Neural crest cell (in vitro differentiated cells): ENCODE measurements around the gene TYMP. TPM values are rescaled to one million over a fixed set of nuclear protein-coding genes. Genes with fewer than 3 reads are reported as not detected.
"Not testable (repeated sequence)": the region's sequence is repeated elsewhere in the genome, so short reads cannot be mapped to it uniquely, and the experiment has no call there.

Experiments used
- DNase-seq: peaks from one replicate; pipeline ENCODE4 v3.0.0; 2021; ENCODE audit warnings: low read depth, mixed read lengths, low spot score
- H3K27ac Mint-ChIP-seq: one replicate; pipeline ENCODE4 v1.8.0; 2021; ENCODE audit warnings: mild to moderate bottlenecking, mixed read lengths; ENCODE audit not compliant: unreplicated experiment
- H3K27me3 Mint-ChIP-seq: 2 replicates; pipeline ENCODE4 v1.8.0; 2021; ENCODE audit warnings: low read depth, mild to moderate bottlenecking, mixed read lengths
- H3K36me3 Mint-ChIP-seq: 2 replicates; pipeline ENCODE4 v1.8.0; 2021; ENCODE audit warnings: low read depth, mild to moderate bottlenecking, mixed read lengths
- H3K4me1 Mint-ChIP-seq: 2 replicates; pipeline ENCODE4 v1.8.0; 2021; ENCODE audit warnings: mixed read lengths
- H3K4me3 Mint-ChIP-seq: one replicate; pipeline ENCODE4 v1.8.0; 2021; ENCODE audit warnings: mild to moderate bottlenecking, mixed read lengths
- H3K9me3 Mint-ChIP-seq: 2 replicates; pipeline ENCODE4 v1.8.0; 2021; ENCODE audit warnings: mixed read lengths
- total RNA-seq: library from RNA; stranded (reverse); gene quantifications from 2 replicates; pipeline ENCODE4 v1.2.1, GENCODE V29; 2021
- TF ChIP-seq, protein P1 (sequence below): fragments of 200-600 bp; sonication (generic); conservative IDR thresholded peaks from 2 replicates; pipeline ENCODE4 v1.5.0; 2021; ENCODE audit warnings: antibody characterized with exemption, mild to moderate bottlenecking

The TYMP gene
- total RNA-seq, 1 donor from 2014 or later, result 0.86 TPM

DNA sequence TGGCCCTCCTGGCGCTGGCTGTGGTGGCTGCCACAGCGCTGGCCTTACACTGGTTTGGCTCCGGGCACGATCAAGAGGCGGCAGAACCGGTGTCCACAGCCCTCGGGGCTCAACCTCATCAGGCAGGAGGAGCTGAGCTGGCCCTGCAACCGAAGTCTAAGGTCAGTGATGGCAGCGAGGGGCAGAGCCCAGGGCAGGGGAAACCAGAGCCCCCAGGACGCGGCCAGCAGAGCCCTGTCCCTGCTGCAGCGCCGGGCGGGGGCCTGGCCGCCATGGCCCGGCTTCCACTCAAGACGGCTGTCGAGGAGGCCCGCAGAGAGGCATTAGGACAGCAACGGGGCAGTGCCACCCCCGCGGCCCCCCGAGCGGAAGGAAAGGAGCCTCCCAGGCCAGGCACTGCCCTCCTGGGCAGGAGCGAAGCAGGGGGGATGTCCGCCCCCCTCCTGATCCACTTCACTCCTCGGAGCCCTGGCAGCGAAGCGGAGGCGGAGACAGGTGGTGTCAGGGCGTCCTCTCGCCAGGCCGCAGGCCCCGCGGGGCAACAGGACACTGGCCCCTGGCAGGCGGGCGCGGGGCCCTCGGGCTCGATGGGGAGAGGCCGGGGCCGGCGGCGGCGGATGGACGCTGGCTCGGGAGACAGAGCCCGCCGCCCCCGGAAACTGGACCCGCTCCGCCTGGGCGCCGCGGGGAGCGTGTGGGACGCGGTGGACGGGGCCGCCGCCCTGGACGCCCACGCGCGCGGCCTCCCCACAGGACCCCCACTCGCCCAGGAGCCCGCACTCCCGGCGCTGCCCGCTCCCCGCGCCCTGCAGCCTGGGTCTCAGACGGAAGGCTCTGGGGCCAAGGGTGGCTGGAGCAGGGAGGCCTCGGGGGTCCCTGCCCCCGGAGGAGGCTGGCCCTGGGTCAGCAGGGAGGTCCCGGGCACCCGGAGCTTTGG is 16.8 kb upstream of the TYMP start:
- Mint-ChIP-seq H3K27me3 (peaks cover 8% of the 10 kb centered on the region), H3K4me1 (no peaks in the 10 kb centered on the region), H3K36me3 (no peaks in the 10 kb centered on the region), H3K9me3 (no peaks in the 10 kb centered on the region), H3K27ac (no peak overlapping the region), H3K4me3 (no peak overlapping the region)
- no peak for DNase-seq
- TF ChIP-seq, protein P1, sequence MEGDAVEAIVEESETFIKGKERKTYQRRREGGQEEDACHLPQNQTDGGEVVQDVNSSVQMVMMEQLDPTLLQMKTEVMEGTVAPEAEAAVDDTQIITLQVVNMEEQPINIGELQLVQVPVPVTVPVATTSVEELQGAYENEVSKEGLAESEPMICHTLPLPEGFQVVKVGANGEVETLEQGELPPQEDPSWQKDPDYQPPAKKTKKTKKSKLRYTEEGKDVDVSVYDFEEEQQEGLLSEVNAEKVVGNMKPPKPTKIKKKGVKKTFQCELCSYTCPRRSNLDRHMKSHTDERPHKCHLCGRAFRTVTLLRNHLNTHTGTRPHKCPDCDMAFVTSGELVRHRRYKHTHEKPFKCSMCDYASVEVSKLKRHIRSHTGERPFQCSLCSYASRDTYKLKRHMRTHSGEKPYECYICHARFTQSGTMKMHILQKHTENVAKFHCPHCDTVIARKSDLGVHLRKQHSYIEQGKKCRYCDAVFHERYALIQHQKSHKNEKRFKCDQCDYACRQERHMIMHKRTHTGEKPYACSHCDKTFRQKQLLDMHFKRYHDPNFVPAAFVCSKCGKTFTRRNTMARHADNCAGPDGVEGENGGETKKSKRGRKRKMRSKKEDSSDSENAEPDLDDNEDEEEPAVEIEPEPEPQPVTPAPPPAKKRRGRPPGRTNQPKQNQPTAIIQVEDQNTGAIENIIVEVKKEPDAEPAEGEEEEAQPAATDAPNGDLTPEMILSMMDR, result no peak

DNA sequence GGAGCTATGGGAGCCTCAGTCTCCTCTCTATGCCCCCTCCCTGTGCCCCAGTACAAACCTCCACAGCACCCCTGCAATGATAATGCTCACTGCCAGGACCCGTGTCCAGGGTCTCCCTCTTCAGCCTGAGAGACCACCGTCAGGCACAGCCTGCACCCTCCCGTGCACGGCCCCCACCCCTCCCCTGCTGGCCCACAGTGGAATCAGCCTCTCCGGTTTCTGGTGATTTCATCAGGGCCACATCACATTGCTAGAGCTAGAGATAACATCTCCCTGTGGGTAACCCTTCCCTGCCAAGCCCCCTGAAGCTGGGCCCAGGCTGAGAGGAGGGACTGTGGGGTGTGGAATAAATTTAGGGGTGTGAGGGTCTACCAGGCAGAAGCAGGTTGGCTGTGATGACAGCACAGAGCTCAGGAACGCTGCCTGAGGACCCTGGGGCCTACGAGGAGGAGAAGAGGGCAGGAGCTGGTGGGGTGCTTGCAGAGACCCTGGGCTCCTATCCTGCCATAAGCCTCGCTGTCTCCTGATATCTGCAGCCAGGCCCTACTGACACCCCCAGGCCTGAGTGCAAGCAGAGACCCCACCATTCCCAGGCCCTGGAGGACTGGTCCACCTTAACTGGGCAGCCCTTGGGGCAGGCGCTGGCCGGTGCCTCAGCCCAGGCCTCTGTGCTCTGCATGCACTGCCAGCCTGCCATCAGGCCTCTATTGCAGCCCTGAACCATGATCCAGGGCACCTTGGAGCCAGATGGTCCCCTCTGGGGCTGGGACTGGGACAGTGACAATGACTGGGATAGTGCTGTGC is 15.9 kb upstream of the TYMP start, which contains the start of gene KLHDC7B:
KLHDC7B (plus strand) TSS at position 378 of the 804 bp plus-strand sequence; CDS start at position 723, 345 bp downstream.
- TF ChIP-seq, protein P1, result no peak

DNA sequence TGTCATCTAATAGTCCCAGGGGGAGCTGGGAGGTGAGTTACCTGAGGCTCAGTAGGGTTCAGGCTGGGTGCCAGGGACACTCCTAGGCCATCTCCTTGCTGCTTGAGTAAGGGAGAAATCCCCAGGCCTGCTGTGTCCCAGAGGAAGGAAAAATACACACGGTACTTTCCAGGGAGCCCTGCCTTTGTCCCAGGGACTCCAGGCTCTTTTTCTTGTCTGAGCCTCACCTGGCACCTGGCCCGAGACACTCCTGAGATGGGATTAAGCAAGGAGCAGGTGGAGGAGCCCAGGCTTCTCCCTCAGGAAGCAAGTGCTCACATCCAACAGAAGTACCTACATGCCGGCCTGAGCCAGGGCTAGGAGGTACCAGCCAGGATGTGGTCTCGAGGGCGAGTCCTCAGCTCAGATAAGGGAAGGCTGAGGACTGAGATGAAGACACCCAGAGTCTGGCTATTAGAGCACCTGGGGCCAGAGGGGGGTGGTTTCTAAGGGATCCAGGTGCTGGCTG is 15.0 kb upstream of the TYMP start:
- no peak for DNase-seq
- Mint-ChIP-seq H3K27ac (no peak overlapping the region), H3K4me1 (no peaks in the 10 kb centered on the region), H3K36me3 (no peaks in the 10 kb centered on the region), H3K27me3 (peaks cover 14% of the 10 kb centered on the region), H3K9me3 (no peaks in the 10 kb centered on the region), H3K4me3 (no peak overlapping the region)
- TF ChIP-seq, protein P1, result no peak

More for the DNA sequence above, 15.9 kb upstream of the TYMP start, which contains the start of gene KLHDC7B:
- DNase-seq, result no peak
- H3K36me3 Mint-ChIP-seq, result no peaks in the 10 kb centered on the region
- H3K9me3 Mint-ChIP-seq, result no peaks in the 10 kb centered on the region
- H3K4me3 Mint-ChIP-seq, result no peak within 1 kb of the TSS
- no peak within 1 kb of the TSS for H3K27ac Mint-ChIP-seq
- peaks cover 10% of the 10 kb centered on the region for H3K27me3 Mint-ChIP-seq
- H3K4me1 Mint-ChIP-seq, result no peaks in the 10 kb centered on the region

DNA sequence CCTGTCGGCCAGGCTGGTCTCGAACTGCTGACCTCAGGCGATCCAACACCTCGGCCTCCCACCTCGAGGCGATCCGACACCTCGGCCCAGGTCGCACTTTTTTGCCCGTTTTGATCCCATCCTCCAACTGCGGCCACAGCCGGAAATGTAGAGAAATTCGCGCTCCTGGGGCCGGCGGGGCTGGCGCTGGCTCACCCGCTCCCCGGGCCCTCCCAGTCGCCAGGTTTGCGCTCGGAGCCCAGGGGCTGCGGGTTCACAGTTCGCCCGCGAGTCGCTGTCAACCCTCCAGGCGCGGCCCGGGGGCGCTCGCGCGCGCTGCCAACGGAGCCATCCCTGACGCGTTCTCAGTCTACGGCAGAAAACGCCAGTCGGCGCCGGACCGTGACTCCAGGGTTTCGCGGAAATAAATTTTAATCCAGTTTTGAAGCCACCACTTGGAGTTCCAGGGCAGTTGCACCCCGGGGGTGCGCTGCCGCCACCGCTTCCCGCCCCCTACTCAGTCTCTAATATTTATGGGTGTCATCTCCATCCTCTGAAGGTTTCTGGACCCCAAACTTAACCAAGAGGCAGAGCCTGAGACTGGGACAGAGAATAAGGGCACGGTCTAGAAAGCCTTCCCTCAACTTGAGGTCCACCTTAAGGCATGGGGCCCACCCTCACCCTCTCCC is 14.4 kb upstream of the TYMP start:
- Mint-ChIP-seq H3K27ac (no peak overlapping the region), H3K36me3 (no peaks in the 10 kb centered on the region), H3K4me3 (no peak overlapping the region), H3K4me1 (no peaks in the 10 kb centered on the region), H3K27me3 (peaks cover 14% of the 10 kb centered on the region), H3K9me3 (no peaks in the 10 kb centered on the region)
- TF ChIP-seq, protein P1, result peak; percentile 59
- peak; percentile 84 for DNase-seq

DNA sequence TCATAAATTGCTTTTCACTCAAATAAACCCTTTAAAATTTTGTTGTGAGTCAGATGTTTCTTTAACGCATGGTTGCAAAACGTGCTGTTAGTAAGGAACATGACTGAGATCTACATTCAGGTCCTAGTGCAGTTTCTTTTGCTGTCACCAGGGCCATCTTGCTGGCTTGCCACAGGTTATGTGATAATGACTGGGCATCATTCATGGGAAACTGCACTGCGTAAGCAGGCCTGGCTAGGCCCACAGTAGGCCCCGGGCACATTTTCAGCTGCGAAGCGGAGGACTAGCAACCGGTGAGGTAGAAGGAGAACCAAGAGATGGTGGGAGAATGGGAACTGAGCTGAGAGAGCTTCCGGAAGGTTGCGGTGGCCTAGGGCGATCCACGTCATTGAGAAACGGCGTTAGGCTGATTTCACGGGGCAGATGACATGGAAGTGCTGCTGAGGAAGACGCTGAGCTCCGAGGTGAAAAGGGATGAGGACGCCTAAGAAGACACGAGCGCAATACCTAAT is 12.7 kb upstream of the TYMP start:
- TF ChIP-seq, protein P1, result no peak
- Mint-ChIP-seq H3K27ac (no peak overlapping the region), H3K4me3 (no peak overlapping the region), H3K9me3 (no peaks in the 10 kb centered on the region), H3K4me1 (no peaks in the 10 kb centered on the region), H3K36me3 (no peaks in the 10 kb centered on the region), H3K27me3 (peaks cover 18% of the 10 kb centered on the region)
- no peak for DNase-seq

DNA sequence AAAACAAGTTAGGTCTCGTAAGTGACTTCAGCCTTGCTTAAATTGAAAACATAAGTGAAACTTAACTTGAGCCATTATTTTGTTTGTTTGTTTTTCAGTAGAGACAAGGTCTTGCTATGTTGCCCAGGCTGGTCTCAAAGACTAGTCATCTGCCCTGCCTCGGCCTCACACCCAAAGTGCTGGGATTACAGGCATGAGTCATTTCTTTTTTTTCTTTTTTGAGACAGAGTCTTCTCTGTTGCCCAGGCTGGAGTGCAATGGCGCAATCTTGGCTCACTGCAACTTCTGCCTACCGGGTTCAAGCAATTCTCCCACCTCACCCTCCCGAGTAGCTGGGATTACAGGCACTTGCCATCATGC is 11.8 kb upstream of the TYMP start:
- not testable (repeated sequence) for H3K9me3 Mint-ChIP-seq

More for the DNA sequence above, 11.8 kb upstream of the TYMP start:
- H3K4me1 Mint-ChIP-seq, H3K4me3 Mint-ChIP-seq, H3K27ac Mint-ChIP-seq, DNase-seq, H3K36me3 Mint-ChIP-seq: not testable (repeated sequence)
- peaks cover 24% of the 10 kb centered on the region for H3K27me3 Mint-ChIP-seq
